GM18499 (cell line): Measurements from ENCODE around the gene KRTAP5-6.
"Not testable (repeated sequence)": the region's sequence is repeated elsewhere in the genome, so short reads cannot be mapped to it uniquely, and the experiment has no call there.

ENCODE experiments used
- ATAC-seq: cut with Tn5 transposase; IDR thresholded peaks from one replicate; pipeline ENCODE4 v1.9.1; 2021; ENCODE audit warnings: moderate number of reproducible peaks; ENCODE audit not compliant: insufficient read depth, unreplicated experiment

KRTAP5-6 gene

GRCh38 chr11:1660111-1660867 is 36.7 kb upstream of the KRTAP5-6 start:
- no peak for ATAC-seq

DNA sequence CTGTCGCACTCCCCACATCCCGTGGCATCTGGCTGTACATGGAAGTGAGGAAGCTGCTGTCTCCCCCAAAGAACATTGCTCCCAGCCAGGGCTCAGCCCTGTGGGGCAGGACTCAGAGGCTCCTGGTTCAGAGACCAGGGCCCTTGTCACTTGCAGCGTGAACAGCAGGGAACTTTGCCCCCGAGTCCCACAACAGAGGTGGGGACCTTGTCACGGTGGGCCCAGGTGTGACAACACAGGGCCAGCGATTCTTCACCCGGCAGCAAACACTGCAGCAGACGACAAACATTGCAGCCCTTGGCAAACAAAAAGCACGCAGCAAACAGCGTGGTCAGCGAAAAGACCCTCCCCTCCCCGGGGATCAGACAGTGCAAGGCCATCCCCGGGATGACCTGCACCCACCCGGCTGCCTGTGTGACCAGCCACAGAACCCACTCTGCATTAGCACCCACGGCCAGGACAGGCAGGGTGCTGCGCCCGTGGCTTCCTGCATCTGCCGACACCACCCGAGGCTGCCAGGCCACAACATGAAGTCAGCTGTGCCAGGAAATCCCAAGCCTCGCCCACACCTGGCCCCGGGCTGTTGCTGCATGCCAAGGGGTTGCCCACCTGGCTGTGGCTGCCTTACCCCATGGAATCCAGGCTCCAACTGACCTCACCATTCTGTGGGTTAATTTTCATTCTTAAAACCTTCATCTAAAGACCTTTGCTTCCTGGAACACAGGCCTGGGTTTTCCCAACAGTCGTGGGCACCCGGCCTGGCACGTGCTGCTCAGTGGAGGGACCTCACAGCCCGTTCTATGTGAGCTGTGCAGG is 35.3 kb upstream of the KRTAP5-6 start:
- ATAC-seq: not testable (repeated sequence)

DNA sequence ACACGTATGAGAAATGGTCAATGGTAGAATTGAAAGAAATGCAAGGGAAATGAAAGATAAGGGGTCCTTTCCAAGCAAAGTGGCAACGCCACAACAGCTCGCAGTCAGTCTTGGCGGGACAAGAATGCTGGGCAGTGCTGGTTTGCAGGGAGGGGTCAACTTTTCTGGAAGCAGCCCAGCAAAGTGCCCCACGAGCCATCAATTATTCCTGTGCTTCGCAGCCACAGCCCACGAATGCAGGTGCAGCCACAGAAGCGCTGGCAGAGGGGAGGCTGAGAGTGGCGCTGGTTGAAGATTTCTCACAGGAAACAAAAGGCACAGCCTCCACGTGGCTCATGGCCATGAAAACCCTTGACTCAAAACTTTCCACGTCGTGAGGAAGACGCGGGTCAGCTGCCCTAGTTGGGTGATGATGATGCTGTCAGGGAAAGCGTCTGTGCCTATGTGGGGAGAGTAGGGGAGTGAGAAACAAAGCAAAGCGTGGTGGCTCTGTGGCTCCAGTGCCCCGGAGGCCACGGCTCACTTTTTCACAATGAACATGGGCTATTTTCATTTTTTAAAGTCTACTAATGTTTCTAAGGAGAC is 34.2 kb upstream of the KRTAP5-6 start:
- ATAC-seq: not testable (repeated sequence)

DNA sequence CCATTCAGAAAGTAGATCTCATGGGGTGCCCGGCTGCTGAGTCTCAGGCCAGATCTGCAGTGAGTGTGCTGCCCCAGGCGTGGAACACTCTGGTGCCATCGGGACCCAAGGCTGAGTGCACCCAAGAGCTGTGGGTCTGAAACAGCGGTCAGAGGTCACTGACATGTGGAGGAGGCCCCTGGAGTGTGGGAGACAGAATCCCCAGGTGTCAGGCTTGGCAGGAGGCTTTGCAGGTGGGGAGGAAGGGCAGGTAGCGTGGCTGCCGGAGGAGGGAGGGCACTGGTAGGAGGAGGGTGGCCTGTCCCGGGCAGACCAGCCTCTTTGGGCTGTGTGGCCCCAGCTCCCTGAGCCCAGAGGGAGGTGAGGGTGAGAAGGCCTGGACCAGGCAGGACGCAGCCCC is 31.7 kb upstream of the KRTAP5-6 start:
- ATAC-seq: no peak

GRCh38 chr11:1667121-1667850 is 29.7 kb upstream of the KRTAP5-6 start:
- ATAC-seq: no peak

GRCh38 chr11:1667906-1668305 is 29.1 kb upstream of the KRTAP5-6 start:
- ATAC-seq: no peak

DNA sequence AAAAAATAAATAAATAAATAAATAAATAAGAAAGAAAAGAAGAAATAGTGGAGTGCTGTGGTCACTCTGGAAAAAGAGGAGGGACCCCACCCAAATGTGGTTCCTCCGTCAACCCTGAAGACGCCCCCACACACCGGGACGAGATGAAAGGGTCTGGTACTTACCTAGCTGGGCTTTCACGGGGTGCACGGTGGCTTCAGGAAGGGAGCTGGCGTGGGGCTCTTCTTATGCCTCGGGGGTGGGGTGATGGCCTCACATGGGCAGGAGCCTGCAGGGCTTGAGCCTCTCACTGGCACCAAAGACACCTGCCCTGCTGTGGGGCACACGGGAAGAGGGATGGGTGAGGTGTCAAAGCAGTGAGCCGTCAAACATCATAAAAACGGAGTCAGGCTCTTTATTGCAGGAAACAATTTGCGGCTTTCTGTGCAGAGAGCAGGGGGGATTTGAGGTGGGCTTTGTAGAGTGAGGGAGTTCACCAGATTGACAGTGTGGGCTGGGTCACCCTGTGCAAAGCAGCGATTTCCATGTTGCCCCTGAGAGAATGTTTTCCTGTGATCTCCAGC is 28.0 kb upstream of the KRTAP5-6 start:
- ATAC-seq: no peak

- ATAC-seq: no peak
Measured at GRCh38 chr11:1669546-1670218, 27.3 kb upstream of the KRTAP5-6 start.

GRCh38 chr11:1670457-1670856 is 26.5 kb upstream of the KRTAP5-6 start:
- ATAC-seq: not testable (repeated sequence)

GRCh38 chr11:1670905-1671371 is 26.1 kb upstream of the KRTAP5-6 start:
- ATAC-seq: no peak

- no peak for ATAC-seq
Measured at GRCh38 chr11:1671658-1672057, 25.3 kb upstream of the KRTAP5-6 start.

- no peak for ATAC-seq
Measured at GRCh38 chr11:1672613-1673350, 24.2 kb upstream of the KRTAP5-6 start.

- ATAC-seq: no peak
Measured at GRCh38 chr11:1673446-1674172, 23.4 kb upstream of the KRTAP5-6 start.

- no peak for ATAC-seq
Measured at GRCh38 chr11:1674173-1675131, 22.5 kb upstream of the KRTAP5-6 start.

GRCh38 chr11:1675536-1676228 is 21.3 kb upstream of the KRTAP5-6 start:
- no peak for ATAC-seq

- no peak for ATAC-seq
Measured at GRCh38 chr11:1676229-1676740, 20.7 kb upstream of the KRTAP5-6 start.
